Measurements from ENCODE around the gene PCK1. TPM values are rescaled to one million over a fixed set of nuclear protein-coding genes. Genes with fewer than 3 reads are reported as not detected.

The PCK1 gene
- total and polyA plus RNA-seq, 9 donors = 0.05 to 1.5 (median 0.16) TPM; not detected in 1

- 18% methylated on average over 7 of the region's 21 CpGs for WGBS (ENCODE audit: insufficient coverage)
- H3K9me3 ChIP-seq (replicated peaks; ENCODE audit: control insufficient read depth, low read depth, low read length) = peaks cover 4% of the 10 kb centered on the region
- peaks cover 46% of the 10 kb centered on the region for H3K27me3 ChIP-seq (ENCODE audit: control insufficient read depth, insufficient read depth, low read length)
- no peak overlapping the region for H3K4me3 ChIP-seq (ENCODE audit: low read length)
- peak; percentile 92 for DNase-seq
- H3K4me1 ChIP-seq (ENCODE audit: control insufficient read depth, insufficient read depth, low read length) = peaks cover 40% of the 10 kb centered on the region
- H3K27ac ChIP-seq (ENCODE audit: low read length) = peak overlapping the region; percentile 71
- no peaks in the 10 kb centered on the region for H3K36me3 ChIP-seq (ENCODE audit: control insufficient read depth, insufficient read depth, low read length)
These were observed 21.8 kb downstream of the PCK1 start for GRCh38 chr20:57582432-57583288.

GRCh38 chr20:57583289-57584257 is 22.7 kb downstream of the PCK1 start:
- no peak overlapping the region for H3K4me3 ChIP-seq (ENCODE audit: low read length)
- H3K9me3 ChIP-seq (replicated peaks; ENCODE audit: control insufficient read depth, low read depth, low read length) = peaks cover 7% of the 10 kb centered on the region
- H3K27me3 ChIP-seq (ENCODE audit: control insufficient read depth, insufficient read depth, low read length) = peaks cover 41% of the 10 kb centered on the region
- H3K27ac ChIP-seq (ENCODE audit: low read length) = peak overlapping the region; percentile 71
- peaks cover 40% of the 10 kb centered on the region for H3K4me1 ChIP-seq (ENCODE audit: control insufficient read depth, insufficient read depth, low read length)
- DNase-seq = no peak
- 92% methylated on average over 13 of the region's 18 CpGs for WGBS (ENCODE audit: insufficient coverage)
- H3K36me3 ChIP-seq (ENCODE audit: control insufficient read depth, insufficient read depth, low read length) = no peaks in the 10 kb centered on the region

DNA sequence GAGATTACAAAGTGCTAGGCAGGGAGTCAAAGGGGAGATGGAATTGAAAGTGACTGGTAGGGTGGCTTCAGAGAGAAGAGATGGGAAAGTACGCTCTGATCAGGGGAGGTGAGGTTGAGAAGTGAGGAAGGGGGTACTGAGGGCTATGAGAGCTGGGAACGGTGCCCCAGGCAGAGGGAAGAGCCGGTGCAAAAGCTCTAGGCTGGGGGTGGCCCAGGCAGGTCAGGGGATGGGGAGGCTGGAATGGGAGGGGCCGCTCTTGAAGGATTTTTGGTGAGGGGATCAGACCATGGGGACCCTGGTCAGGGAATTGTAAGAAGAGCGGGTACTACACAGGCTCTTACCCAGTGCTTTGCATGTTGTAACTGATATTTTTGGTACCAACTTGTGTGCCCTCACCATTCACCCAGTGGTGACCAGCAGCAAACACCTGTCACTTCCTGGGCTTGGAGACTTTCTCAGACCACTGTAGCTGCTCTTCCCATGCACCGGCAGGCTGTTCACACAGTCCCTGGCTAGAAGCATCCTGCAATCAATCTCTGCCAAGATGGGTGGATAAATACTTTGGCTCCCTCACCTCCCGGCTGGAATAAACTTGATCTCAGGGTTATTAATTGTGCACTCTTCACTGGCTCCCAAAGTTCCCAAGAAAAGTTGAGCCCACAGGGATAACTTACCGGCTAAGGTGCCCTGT is 24.0 kb downstream of the PCK1 start:
- no peak overlapping the region for H3K4me3 ChIP-seq (ENCODE audit: low read length)
- H3K36me3 ChIP-seq (ENCODE audit: control insufficient read depth, insufficient read depth, low read length) = no peaks in the 10 kb centered on the region
- peaks cover 32% of the 10 kb centered on the region for H3K27me3 ChIP-seq (ENCODE audit: control insufficient read depth, insufficient read depth, low read length)
- 73% methylated on average over 5 of the region's 8 CpGs for WGBS (ENCODE audit: insufficient coverage)
- peaks cover 7% of the 10 kb centered on the region for H3K9me3 ChIP-seq (replicated peaks; ENCODE audit: control insufficient read depth, low read depth, low read length)
- H3K4me1 ChIP-seq (ENCODE audit: control insufficient read depth, insufficient read depth, low read length) = peaks cover 39% of the 10 kb centered on the region
- no peak overlapping the region for H3K27ac ChIP-seq (ENCODE audit: low read length)
- peak; percentile 57 for DNase-seq

DNA sequence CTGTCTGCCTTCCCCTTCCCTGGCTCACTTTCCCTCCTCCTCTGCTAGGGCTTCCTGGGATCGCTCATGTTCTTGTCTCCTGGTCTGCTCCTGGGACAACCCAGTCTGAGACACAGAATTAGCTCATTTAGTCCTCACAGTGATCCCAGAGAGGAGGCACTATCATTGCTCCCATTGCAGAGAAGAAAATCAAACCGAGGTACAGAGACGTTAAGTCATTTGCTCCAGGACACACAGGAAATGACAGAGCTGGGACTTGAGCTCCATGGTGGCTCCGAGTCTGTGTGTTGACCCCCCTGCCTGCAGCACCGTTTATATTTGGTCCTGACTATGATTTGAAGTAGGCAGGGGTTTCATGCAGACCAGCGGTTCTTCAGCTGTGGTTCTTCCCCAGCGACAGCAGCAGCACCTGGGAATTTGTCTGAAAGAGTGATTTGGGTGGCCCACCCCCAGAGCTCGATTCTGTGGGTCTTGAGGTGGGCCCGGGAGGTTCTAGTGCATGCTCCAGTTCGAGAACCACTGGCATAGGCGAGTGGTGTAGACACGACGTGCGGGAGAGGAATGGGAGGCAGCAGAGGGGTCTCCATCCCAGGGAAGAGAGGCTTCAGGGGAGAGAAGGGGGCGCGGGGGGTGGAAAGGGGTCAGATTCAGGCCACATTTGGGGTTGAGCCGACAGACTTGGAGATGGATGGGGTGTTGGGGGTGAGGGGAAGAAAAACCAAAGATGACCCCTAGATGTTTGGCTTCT is 24.7 kb downstream of the PCK1 start:
- peaks cover 7% of the 10 kb centered on the region for H3K9me3 ChIP-seq (replicated peaks; ENCODE audit: control insufficient read depth, low read depth, low read length)
- WGBS (ENCODE audit: insufficient coverage) = 68% methylated on average over 13 of the region's 17 CpGs
- H3K27me3 ChIP-seq (ENCODE audit: control insufficient read depth, insufficient read depth, low read length) = peaks cover 26% of the 10 kb centered on the region
- H3K36me3 ChIP-seq (ENCODE audit: control insufficient read depth, insufficient read depth, low read length) = no peaks in the 10 kb centered on the region
- no peak overlapping the region for H3K4me3 ChIP-seq (ENCODE audit: low read length)
- DNase-seq = no peak
- peaks cover 34% of the 10 kb centered on the region for H3K4me1 ChIP-seq (ENCODE audit: control insufficient read depth, insufficient read depth, low read length)
- H3K27ac ChIP-seq (ENCODE audit: low read length) = no peak overlapping the region

- peak; percentile 30 for DNase-seq
- 42% methylated on average over 8 of the region's 8 CpGs for WGBS (ENCODE audit: insufficient coverage)
These were observed 25.5 kb downstream of the PCK1 start for GRCh38 chr20:57586370-57586793.

GRCh38 chr20:57586943-57587277 is 26.0 kb downstream of the PCK1 start:
- Histone ChIP-seq H3K27me3 (ENCODE audit: control insufficient read depth, insufficient read depth, low read length) (peaks cover 21% of the 10 kb centered on the region), H3K36me3 (ENCODE audit: control insufficient read depth, insufficient read depth, low read length) (no peaks in the 10 kb centered on the region), H3K4me3 (ENCODE audit: low read length) (no peak overlapping the region), H3K4me1 (ENCODE audit: control insufficient read depth, insufficient read depth, low read length) (peaks cover 32% of the 10 kb centered on the region), H3K9me3 (replicated peaks; ENCODE audit: control insufficient read depth, low read depth, low read length) (peaks cover 7% of the 10 kb centered on the region), H3K27ac (ENCODE audit: low read length) (no peak overlapping the region)
- 95% methylated on average over 8 of the region's 10 CpGs for WGBS (ENCODE audit: insufficient coverage)
- no peak for DNase-seq

More at GRCh38 chr20:57586370-57586793, 25.5 kb downstream of the PCK1 start:
- peaks cover 21% of the 10 kb centered on the region for H3K27me3 ChIP-seq (ENCODE audit: control insufficient read depth, insufficient read depth, low read length)
- peaks cover 34% of the 10 kb centered on the region for H3K4me1 ChIP-seq (ENCODE audit: control insufficient read depth, insufficient read depth, low read length)
- no peaks in the 10 kb centered on the region for H3K36me3 ChIP-seq (ENCODE audit: control insufficient read depth, insufficient read depth, low read length)
- peaks cover 7% of the 10 kb centered on the region for H3K9me3 ChIP-seq (replicated peaks; ENCODE audit: control insufficient read depth, low read depth, low read length)
- H3K4me3 ChIP-seq (ENCODE audit: low read length) = no peak overlapping the region
- no peak overlapping the region for H3K27ac ChIP-seq (ENCODE audit: low read length)

GRCh38 chr20:57587278-57587988 is 26.5 kb downstream of the PCK1 start:
- Histone ChIP-seq H3K9me3 (replicated peaks; ENCODE audit: control insufficient read depth, low read depth, low read length) (peaks cover 7% of the 10 kb centered on the region), H3K4me1 (ENCODE audit: control insufficient read depth, insufficient read depth, low read length) (peaks cover 27% of the 10 kb centered on the region), H3K4me3 (ENCODE audit: low read length) (no peak overlapping the region), H3K27me3 (ENCODE audit: control insufficient read depth, insufficient read depth, low read length) (peaks cover 17% of the 10 kb centered on the region), H3K36me3 (ENCODE audit: control insufficient read depth, insufficient read depth, low read length) (no peaks in the 10 kb centered on the region), H3K27ac (ENCODE audit: low read length) (no peak overlapping the region)
- no peak for DNase-seq
- WGBS (ENCODE audit: insufficient coverage) = 97% methylated on average over 4 of the region's 4 CpGs

GRCh38 chr20:57587989-57588377 is 27.1 kb downstream of the PCK1 start:
- Histone ChIP-seq H3K27me3 (ENCODE audit: control insufficient read depth, insufficient read depth, low read length) (peaks cover 15% of the 10 kb centered on the region), H3K4me1 (ENCODE audit: control insufficient read depth, insufficient read depth, low read length) (peaks cover 23% of the 10 kb centered on the region), H3K27ac (ENCODE audit: low read length) (no peak overlapping the region), H3K4me3 (ENCODE audit: low read length) (no peak overlapping the region), H3K9me3 (replicated peaks; ENCODE audit: control insufficient read depth, low read depth, low read length) (peaks cover 7% of the 10 kb centered on the region), H3K36me3 (ENCODE audit: control insufficient read depth, insufficient read depth, low read length) (no peaks in the 10 kb centered on the region)
- DNase-seq = no peak
- WGBS (ENCODE audit: insufficient coverage) = 78% methylated on average over 6 of the region's 7 CpGs

GRCh38 chr20:57588596-57588995 is 27.7 kb downstream of the PCK1 start:
- no CpG with 5 or more reads among the region's 5 CpGs for WGBS (ENCODE audit: insufficient coverage)
- Histone ChIP-seq H3K27ac (ENCODE audit: low read length) (no peak overlapping the region), H3K27me3 (ENCODE audit: control insufficient read depth, insufficient read depth, low read length) (peaks cover 14% of the 10 kb centered on the region), H3K9me3 (replicated peaks; ENCODE audit: control insufficient read depth, low read depth, low read length) (peaks cover 7% of the 10 kb centered on the region), H3K4me3 (ENCODE audit: low read length) (no peak overlapping the region), H3K36me3 (ENCODE audit: control insufficient read depth, insufficient read depth, low read length) (no peaks in the 10 kb centered on the region), H3K4me1 (ENCODE audit: control insufficient read depth, insufficient read depth, low read length) (peaks cover 18% of the 10 kb centered on the region)
- DNase-seq = no peak

Measured in muscle of leg (tissue), 11 donors.